Measurements from ENCODE around the gene TMC2. TPM values are rescaled to one million over a fixed set of nuclear protein-coding genes. Genes with fewer than 3 reads are reported as not detected.

Gene TMC2
- polyA plus RNA-seq, 1 of the 3 experiments (the other 2 are of a cell fraction) = not detected

DNA sequence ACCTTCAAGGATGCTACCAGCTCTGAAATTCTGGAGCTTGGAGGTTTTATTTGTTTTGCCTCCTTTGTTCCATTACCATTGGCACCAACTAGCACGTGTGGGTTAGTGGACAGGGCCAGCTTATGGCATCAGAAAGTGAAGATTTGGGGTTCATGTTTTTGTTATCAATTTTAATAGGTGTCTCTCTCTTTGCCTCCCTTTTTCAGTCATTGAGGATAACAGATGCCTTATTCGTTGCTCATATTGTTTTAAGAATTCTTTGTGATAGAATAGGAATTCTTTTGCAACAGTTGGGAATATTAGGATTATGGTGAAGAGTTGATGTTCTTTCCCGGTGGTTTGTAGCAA, 22.9 kb downstream of the TMC2 start (continued):
- TF ChIP-seq CTCF (IDR thresholded peaks at IDR 0.05) (no peak), POLR2AphosphoS5 (IDR thresholded peaks at IDR 0.05; ENCODE audit: low read depth, low read length) (no peak), TCF12 (IDR thresholded peaks at IDR 0.05) (no peak)

DNA sequence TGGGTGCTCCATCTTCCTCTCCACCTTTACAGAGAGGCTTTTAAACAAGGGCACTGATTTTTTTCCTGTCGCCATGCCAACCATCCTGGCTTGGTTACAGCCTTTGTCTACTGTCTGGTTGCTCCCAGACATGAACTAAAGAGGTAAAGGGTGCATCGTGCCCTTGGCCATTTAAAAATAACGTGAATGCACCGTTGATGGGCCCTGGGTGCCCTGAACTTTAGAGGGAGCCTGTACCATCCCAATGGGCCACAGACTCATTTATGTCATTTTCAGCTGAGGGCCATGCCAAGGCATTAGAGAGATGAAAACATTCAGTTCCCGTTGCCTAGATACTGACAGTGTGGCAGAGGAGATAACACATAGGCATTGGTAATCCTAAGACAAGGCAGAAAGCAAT, 23.3 kb downstream of the TMC2 start:
- Histone ChIP-seq H4K20me1 (ENCODE audit: insufficient read depth) (no peaks in the 10 kb centered on the region), H3K4me1 (ENCODE audit: control insufficient read depth in 1 of 2, insufficient read depth in 2 of 2, low read depth in 1 of 2, low read length in 1 of 2) (peaks cover 0 to 4% of the 10 kb centered on the region in 2 experiments; a peak in 1 of 4 replicates), H3F3A (replicated peaks; ENCODE audit: insufficient read depth) (no peaks in the 10 kb centered on the region), H3K9ac (no peak overlapping the region), H3K36me3 (replicated peaks in 1 of 2; ENCODE audit: control insufficient read depth in 1 of 2, insufficient read depth in 2 of 2, low read length in 1 of 2) (no peaks in the 10 kb centered on the region), H2AFZ (ENCODE audit: low read depth) (no peak overlapping the region), H3K27me3 (ENCODE audit: insufficient read depth) (no peaks in the 10 kb centered on the region; the same call in 1 of the 2 replicates), H3K9me2 (no peaks in the 10 kb centered on the region), H3K79me2 (ENCODE audit: insufficient read depth) (no peaks in the 10 kb centered on the region), H3K4me2 (no peak overlapping the region), H3K9me3 (no peaks in the 10 kb centered on the region), H3K4me3 (ENCODE audit: low read depth in 2 of 2, low read length in 1 of 2) (no peak overlapping the region), H3K27ac (ENCODE audit: low read depth in 2 of 2, low read length in 1 of 2) (no peak overlapping the region)
- TF ChIP-seq SIN3A (IDR thresholded peaks at IDR 0.05; ENCODE audit: borderline replicate concordance, low read depth, low read length) = no peak
- TF ChIP-seq CTCF (IDR thresholded peaks at IDR 0.05) = no peak
- TF ChIP-seq EZH2phosphoT487 (IDR thresholded peaks at IDR 0.05; ENCODE audit: borderline replicate concordance, low read depth) = no peak
- no peak for TF ChIP-seq EP300 (IDR thresholded peaks at IDR 0.05; ENCODE audit: borderline replicate concordance in 1 of 2, low read depth in 1 of 2, low read length in 1 of 2)
- TF ChIP-seq, protein P1, sequence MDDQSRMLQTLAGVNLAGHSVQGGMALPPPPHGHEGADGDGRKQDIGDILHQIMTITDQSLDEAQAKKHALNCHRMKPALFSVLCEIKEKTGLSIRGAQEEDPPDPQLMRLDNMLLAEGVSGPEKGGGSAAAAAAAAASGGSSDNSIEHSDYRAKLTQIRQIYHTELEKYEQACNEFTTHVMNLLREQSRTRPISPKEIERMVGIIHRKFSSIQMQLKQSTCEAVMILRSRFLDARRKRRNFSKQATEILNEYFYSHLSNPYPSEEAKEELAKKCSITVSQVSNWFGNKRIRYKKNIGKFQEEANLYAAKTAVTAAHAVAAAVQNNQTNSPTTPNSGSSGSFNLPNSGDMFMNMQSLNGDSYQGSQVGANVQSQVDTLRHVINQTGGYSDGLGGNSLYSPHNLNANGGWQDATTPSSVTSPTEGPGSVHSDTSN (IDR thresholded peaks at IDR 0.05) = no peak
- TF ChIP-seq ELF1 (IDR thresholded peaks at IDR 0.05) = no peak
- TF ChIP-seq MXI1 (IDR thresholded peaks at IDR 0.05; ENCODE audit: low read depth, low read length) = no peak
- no peak for TF ChIP-seq RCOR1 (IDR thresholded peaks at IDR 0.05; ENCODE audit: low read length)
- TF ChIP-seq, protein P2, sequence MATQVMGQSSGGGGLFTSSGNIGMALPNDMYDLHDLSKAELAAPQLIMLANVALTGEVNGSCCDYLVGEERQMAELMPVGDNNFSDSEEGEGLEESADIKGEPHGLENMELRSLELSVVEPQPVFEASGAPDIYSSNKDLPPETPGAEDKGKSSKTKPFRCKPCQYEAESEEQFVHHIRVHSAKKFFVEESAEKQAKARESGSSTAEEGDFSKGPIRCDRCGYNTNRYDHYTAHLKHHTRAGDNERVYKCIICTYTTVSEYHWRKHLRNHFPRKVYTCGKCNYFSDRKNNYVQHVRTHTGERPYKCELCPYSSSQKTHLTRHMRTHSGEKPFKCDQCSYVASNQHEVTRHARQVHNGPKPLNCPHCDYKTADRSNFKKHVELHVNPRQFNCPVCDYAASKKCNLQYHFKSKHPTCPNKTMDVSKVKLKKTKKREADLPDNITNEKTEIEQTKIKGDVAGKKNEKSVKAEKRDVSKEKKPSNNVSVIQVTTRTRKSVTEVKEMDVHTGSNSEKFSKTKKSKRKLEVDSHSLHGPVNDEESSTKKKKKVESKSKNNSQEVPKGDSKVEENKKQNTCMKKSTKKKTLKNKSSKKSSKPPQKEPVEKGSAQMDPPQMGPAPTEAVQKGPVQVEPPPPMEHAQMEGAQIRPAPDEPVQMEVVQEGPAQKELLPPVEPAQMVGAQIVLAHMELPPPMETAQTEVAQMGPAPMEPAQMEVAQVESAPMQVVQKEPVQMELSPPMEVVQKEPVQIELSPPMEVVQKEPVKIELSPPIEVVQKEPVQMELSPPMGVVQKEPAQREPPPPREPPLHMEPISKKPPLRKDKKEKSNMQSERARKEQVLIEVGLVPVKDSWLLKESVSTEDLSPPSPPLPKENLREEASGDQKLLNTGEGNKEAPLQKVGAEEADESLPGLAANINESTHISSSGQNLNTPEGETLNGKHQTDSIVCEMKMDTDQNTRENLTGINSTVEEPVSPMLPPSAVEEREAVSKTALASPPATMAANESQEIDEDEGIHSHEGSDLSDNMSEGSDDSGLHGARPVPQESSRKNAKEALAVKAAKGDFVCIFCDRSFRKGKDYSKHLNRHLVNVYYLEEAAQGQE (IDR thresholded peaks at IDR 0.05; ENCODE audit: low read depth, low read length) = no peak
- no peak for TF ChIP-seq RFX5 (IDR thresholded peaks at IDR 0.05; ENCODE audit: low read length)
- TF ChIP-seq NFIC (IDR thresholded peaks at IDR 0.05; ENCODE audit: borderline replicate concordance) = no peak
- no peak for TF ChIP-seq TEAD4 (IDR thresholded peaks at IDR 0.05; ENCODE audit: borderline replicate concordance, insufficient read depth)
- POLR2A ChIA-PET = interaction anchor here (0.6 kb wide), 1 partner anchor 205 kb away, joined by 4 read pairs; no protein-coding TSS in a partner anchor
- WGBS (ENCODE audit: low lambda C conversion rate) = 23% methylated on average over 5 of the region's 5 CpGs
- DNase-seq = no peak
- CTCF ChIA-PET = interaction anchor here (0.9 to 1.2 kb wide), 3 partner anchors 20 to 39 kb away, joined by 3 read pairs; no protein-coding TSS in a partner anchor
